B cell (primary cell): Measurements from ENCODE around the gene GINS3. TPM values are rescaled to one million over a fixed set of nuclear protein-coding genes. Genes with fewer than 3 reads are reported as not detected.

ENCODE experiments used
- ATAC-seq: fragments of 200-7000 bp; cut with Tn5 transposase; one replicate; pipeline ENCODE4 v1.10.0; 2021; ENCODE audit warnings: low read depth, mild to moderate bottlenecking, moderate number of reproducible peaks, moderate library complexity
- CTCF ChIA-PET: fragments of 350-600 bp; sonication (Branson Sonifier 250); formaldehyde crosslinking; loops from one replicate; lab custom pipeline; 2021; ENCODE audit warnings: antibody characterized with exemption, inconsistent platforms; lab: Charles Lee
- POLR2A ChIA-PET: fragments of 350-600 bp; sonication (Branson Sonifier 250); formaldehyde crosslinking; loops from one replicate; lab custom pipeline; 2021; ENCODE audit warnings: antibody characterized with exemption; lab: Charles Lee
- DNase-seq: peaks from one replicate; pipeline ENCODE4 v3.0.0; 2013
- H2AFZ ChIP-seq: 2 replicates; pipeline ENCODE4 v1.6.1; 2012; ENCODE audit warnings: mild to moderate bottlenecking, low read depth, low read length; ENCODE audit not compliant: insufficient read depth, poor library complexity, severe bottlenecking
- H3K27ac ChIP-seq, 2 donors: 1 replicate in 1 of 2; 2 replicates in 1 of 2; pipeline ENCODE4 v1.5.1; 2012 to 2013; ENCODE audit warnings: low read length in 2 of 2, mild to moderate bottlenecking in 2 of 2, moderate library complexity in 1 of 2
- H3K27me3 ChIP-seq, 4 experiments: fragments of 200-600 bp in 1 of 4; sonication (generic) in 1 of 4; replicated peaks in 1 of 4; 1 replicate in 2 of 4; 2 replicates in 2 of 4; pipeline versions ENCODE4 v1.6.1 to v1.7.0; 2013 to 2016; ENCODE audit warnings: low read length in 3 of 4, mild to moderate bottlenecking in 2 of 4, mixed read lengths in 1 of 4, moderate library complexity in 1 of 4; ENCODE audit not compliant: insufficient read depth in 4 of 4, control insufficient read depth in 3 of 4; ENCODE audit errors: control extremely low read depth in 1 of 4
- H3K36me3 ChIP-seq, 2 experiments: replicated peaks in 1 of 2; 1 replicate in 1 of 2; 2 replicates in 1 of 2; pipeline versions ENCODE4 v1.6.1 to v1.7.1; 2013; ENCODE audit warnings: low read length in 1 of 2; ENCODE audit not compliant: insufficient read depth in 2 of 2, control insufficient read depth in 1 of 2; ENCODE audit errors: control extremely low read depth in 1 of 2, extremely low read depth in 1 of 2
- H3K4me1 ChIP-seq, 2 donors: fragments of 200-600 bp in 1 of 2; sonication (generic) in 1 of 2; 1 replicate in 1 of 2; 2 replicates in 1 of 2; pipeline versions ENCODE4 v1.5.1 to v1.6.1; 2013 to 2017; ENCODE audit warnings: low read length in 2 of 2; ENCODE audit not compliant: control insufficient read depth in 2 of 2, insufficient read depth in 2 of 2
- H3K4me2 ChIP-seq: replicated peaks from 2 replicates; pipeline ENCODE3; 2012; ENCODE audit warnings: mild to moderate bottlenecking, low read depth, low read length; ENCODE audit not compliant: poor library complexity, severe bottlenecking
- H3K4me3 ChIP-seq, 5 experiments: fragments of 200-600 bp in 1 of 5; sonication (generic) in 1 of 5; 1 replicate in 3 of 5; 2 replicates in 2 of 5; pipeline versions ENCODE4 v1.5.1 to v1.7.0; 2011 to 2016; ENCODE audit warnings: low read length in 4 of 5, mild to moderate bottlenecking in 4 of 5, low read depth in 2 of 5, control low read depth in 1 of 5, moderate library complexity in 1 of 5; ENCODE audit not compliant: insufficient read depth in 1 of 5; ENCODE audit errors: control extremely low read depth in 1 of 5, extremely low read depth in 1 of 5
- H3K79me2 ChIP-seq: fragments of 200-600 bp; sonication (generic); one replicate; pipeline ENCODE4 v1.6.0; 2016; ENCODE audit warnings: low read length; ENCODE audit not compliant: control insufficient read depth, insufficient read depth
- H3K9ac ChIP-seq: fragments of 200-600 bp; sonication (generic); 2 replicates; pipeline ENCODE4 v1.6.1; 2017; ENCODE audit warnings: mild to moderate bottlenecking, low read length, moderate library complexity
- H3K9me3 ChIP-seq, 3 donors: one replicate each; pipeline versions ENCODE4 v1.6.1 to v1.7.1; 2013; ENCODE audit warnings: low read length in 2 of 3; ENCODE audit not compliant: control insufficient read depth in 2 of 3, insufficient read depth in 1 of 3; ENCODE audit errors: control extremely low read depth in 1 of 3
- H4K20me1 ChIP-seq: 2 replicates; pipeline ENCODE4 v1.6.0; 2012; ENCODE audit warnings: mild to moderate bottlenecking, low read length; ENCODE audit not compliant: insufficient read depth, control insufficient read depth, poor library complexity, severe bottlenecking
- H3K27ac Mint-ChIP-seq: one replicate; pipeline ENCODE4 v1.8.0; 2021; ENCODE audit warnings: mixed read lengths
- H3K27me3 Mint-ChIP-seq: one replicate; pipeline ENCODE4 v1.8.0; 2021; ENCODE audit warnings: mixed read lengths
- H3K4me1 Mint-ChIP-seq: one replicate; pipeline ENCODE4 v1.8.0; 2021; ENCODE audit warnings: mixed read lengths
- H3K4me3 Mint-ChIP-seq: one replicate; pipeline ENCODE4 v1.8.0; 2021; ENCODE audit warnings: mixed read lengths
- H3K9me3 Mint-ChIP-seq: one replicate; pipeline ENCODE4 v1.8.0; 2022; ENCODE audit warnings: mixed read lengths; ENCODE audit not compliant: insufficient read depth
- CTCF ChIP-seq: fragments of 200-600 bp; IDR thresholded peaks from one replicate; pipeline ENCODE4 v1.8.0; 2022; ENCODE audit warnings: antibody characterized with exemption, mild to moderate bottlenecking
- EZH2 ChIP-seq: IDR thresholded peaks from 2 replicates; pipeline ENCODE4 v1.6.1; 2012; ENCODE audit warnings: borderline replicate concordance, low read depth, mild to moderate bottlenecking, moderate library complexity, low read length; ENCODE audit not compliant: insufficient read depth, poor library complexity, severe bottlenecking
- WGBS: methylation state at CpG from one replicate; pipeline ENCODE4 v1.1.5; 2013; ENCODE audit warnings: missing lambda C conversion rate; ENCODE audit not compliant: insufficient coverage; 5-methylcytosine and 5-hydroxymethylcytosine counted together
- intact Hi-C: fragments of 100-400 bp; cut with micrococcal nuclease; formaldehyde crosslinking; loops from one replicate; pipeline ENCODE4 v1.10.0; 2022
- polyA plus RNA-seq: library from polyadenylated mRNA; depleted of rRNA; stranded (reverse); fragments of >200 nt; gene quantifications from 2 replicates; pipeline ENCODE4 v1.2.3, GENCODE V29; 2012
- total RNA-seq, 2 donors: library from RNA; stranded (reverse); fragments of 120-200 nt in 1 of 2; gene quantifications; 1 replicate in 1 of 2; 2 replicates in 1 of 2; pipeline versions ENCODE4 v1.2.3 to v1.2.4, GENCODE V29; 2013 to 2022

The GINS3 gene
- total and polyA plus RNA-seq, 2 donors (not counting 1 experiment from before 2014, with no cell fraction given) = 1.1 to 2.3 TPM

GRCh38 chr16:58449306-58449705 lies 57.0 kb downstream of the GINS3 start:
- Histone ChIP-seq H4K20me1 (no peaks in the 10 kb centered on the region), H2AFZ (no peak overlapping the region), H3K4me1 (no peaks in the 10 kb centered on the region), H3K79me2 (no peaks in the 10 kb centered on the region), H3K4me3 (no peak overlapping the region), H3K27ac (no peak overlapping the region), H3K9ac (no peak overlapping the region), H3K36me3 (no peaks in the 10 kb centered on the region), H3K9me3 (no peaks in the 10 kb centered on the region), H3K4me2 (no peak overlapping the region), H3K27me3 (peaks cover 0 to under 1% (median 0%) of the 10 kb centered on the region in 4 experiments)
- ATAC-seq (no peak), DNase-seq (no peak)
- H3K4me1 Mint-ChIP-seq = no peaks in the 10 kb centered on the region
- TF ChIP-seq EZH2 (no peak), CTCF (no peak)
- H3K9me3 Mint-ChIP-seq = no peaks in the 10 kb centered on the region
- intact Hi-C loops = no loop called here
- H3K4me3 Mint-ChIP-seq = no peak overlapping the region
- no peak overlapping the region for H3K27ac Mint-ChIP-seq
- WGBS = 100% methylated on average over 1 of the region's 4 CpGs
- ChIA-PET POLR2A (no interaction called here), CTCF (no interaction called here)
- peaks cover 5% of the 10 kb centered on the region for H3K27me3 Mint-ChIP-seq

GRCh38 chr16:58449768-58450167 lies 57.5 kb downstream of the GINS3 start:
- no peak overlapping the region for H3K4me3 ChIP-seq
- no peaks in the 10 kb centered on the region for H3K79me2 ChIP-seq
- no peak for ATAC-seq
- no peaks in the 10 kb centered on the region for H4K20me1 ChIP-seq
- peaks cover 0 to 3% (median 0%) of the 10 kb centered on the region in 4 experiments for H3K27me3 ChIP-seq
- H3K27ac ChIP-seq = no peak overlapping the region
- Mint-ChIP-seq H3K4me3 (no peak overlapping the region), H3K4me1 (no peaks in the 10 kb centered on the region), H3K9me3 (no peaks in the 10 kb centered on the region), H3K27ac (no peak overlapping the region), H3K27me3 (peaks cover 9% of the 10 kb centered on the region)
- no peak for DNase-seq
- 42% methylated on average over 3 of the region's 5 CpGs for WGBS
- H3K9me3 ChIP-seq = no peaks in the 10 kb centered on the region
- no peak overlapping the region for H2AFZ ChIP-seq
- H3K9ac ChIP-seq = no peak overlapping the region
- intact Hi-C loops = no loop called here
- ChIA-PET CTCF (no interaction called here), POLR2A (no interaction called here)
- no peaks in the 10 kb centered on the region for H3K36me3 ChIP-seq
- H3K4me2 ChIP-seq = no peak overlapping the region
- no peaks in the 10 kb centered on the region for H3K4me1 ChIP-seq
- TF ChIP-seq EZH2 (no peak), CTCF (no peak)
